HG03575 (cell line): ENCODE data around the gene GPRC5D.

Experiments
- ATAC-seq: cut with Tn5 transposase; IDR thresholded peaks from one replicate; pipeline ENCODE4 v1.9.1; 2021; ENCODE audit not compliant: unreplicated experiment, insufficient number of reproducible peaks, low FRiP score; ENCODE audit errors: extremely low read depth

The GPRC5D gene

DNA sequence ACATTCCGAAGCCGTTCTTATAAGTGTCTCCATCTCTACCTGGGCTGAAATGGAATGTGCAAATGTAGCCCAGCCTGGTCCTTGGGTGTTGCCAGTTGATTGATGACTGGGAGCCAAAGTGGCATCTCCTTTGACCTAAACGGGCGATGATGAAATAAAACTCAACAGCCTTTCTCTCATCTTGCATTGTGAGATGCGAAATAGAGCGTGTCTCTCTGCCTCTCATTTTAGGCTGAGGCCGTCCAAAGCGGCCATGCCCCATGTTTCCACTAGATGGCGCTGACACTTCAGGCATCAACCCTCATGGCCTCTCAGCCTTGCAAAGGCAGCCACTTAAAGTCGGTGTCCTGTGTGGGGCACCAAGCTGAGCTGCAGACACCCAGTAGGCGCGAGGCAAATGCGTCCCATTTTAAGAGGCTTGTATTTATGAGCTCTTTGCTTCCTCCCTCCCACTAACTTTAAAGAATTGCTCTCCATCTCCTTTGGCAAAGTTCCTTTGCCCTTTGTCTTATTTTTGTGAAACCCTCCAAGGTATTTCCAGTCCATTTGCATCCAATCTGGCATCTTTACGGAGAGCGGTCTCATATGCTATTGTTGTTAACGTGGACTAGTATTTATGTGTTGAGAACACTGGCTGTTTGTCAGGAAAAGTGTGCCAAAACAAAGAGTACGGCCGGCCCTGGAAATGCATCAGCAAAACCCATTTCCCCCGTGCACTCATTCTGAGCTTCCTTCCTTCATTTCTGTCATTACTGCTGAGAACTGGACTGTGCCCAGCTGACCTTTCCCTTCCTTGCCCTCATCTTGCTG, 35.6 kb downstream of the GPRC5D start:
- no peak for ATAC-seq

DNA sequence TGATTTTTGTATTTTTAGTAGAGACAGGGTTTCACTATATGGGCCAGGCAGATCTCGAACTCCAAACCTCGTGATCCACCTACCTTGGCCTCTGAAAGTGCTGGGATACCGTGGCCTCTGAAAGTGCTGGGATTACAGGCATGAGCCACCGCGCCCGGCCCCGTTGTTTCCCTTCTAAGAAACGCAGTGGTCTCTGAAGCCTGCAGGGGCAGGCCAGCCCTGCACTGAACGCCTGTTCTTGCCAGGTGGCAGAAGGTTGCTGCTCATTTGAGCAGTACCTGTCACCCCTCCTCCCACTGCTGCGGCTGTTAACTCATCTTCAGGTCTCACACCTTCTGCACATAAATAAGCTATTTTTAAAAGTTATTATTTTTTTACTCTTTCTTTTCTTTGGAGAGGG, 36.3 kb downstream of the GPRC5D start:
- no peak for ATAC-seq

DNA sequence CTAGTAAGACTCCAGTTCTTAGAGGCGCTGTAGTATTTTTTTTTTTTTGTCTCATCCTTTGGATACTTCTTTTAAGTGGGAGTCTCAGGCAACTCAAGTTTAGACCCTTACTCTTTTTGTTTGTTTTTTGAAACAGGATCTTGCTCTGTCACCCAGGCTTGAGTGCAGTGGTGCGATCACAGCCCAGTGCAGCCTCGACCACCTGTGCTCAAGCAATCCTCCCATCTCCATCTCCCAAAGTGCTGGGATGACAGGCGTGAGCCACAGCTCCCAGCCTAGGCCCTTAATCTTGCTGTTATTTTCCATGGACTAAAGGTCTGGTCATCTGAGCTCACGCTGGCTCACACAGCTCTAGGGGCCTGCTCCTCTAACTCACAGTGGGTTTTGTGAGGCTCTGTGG, 39.3 kb downstream of the GPRC5D start:
- no peak for ATAC-seq

DNA sequence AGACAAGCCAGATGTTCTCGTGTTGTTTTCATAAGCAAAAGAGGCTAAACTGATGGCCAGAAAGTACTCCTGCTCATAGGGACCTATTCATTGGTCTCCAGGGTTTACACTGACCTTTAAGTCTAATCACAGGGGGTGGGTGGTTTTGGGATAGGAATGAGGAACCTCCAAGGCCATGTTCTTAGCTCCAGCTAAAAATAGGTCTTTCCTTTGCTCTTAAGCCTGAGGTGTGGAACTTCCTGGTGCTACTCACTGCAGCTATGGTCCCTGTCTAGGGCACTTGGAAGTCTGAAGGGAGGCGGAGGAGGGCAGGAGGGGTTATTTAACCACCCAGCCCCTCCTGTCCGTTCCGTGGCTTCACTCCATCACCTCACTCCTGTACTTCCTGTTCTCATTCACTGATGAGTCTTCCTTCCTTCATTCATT, 42.0 kb downstream of the GPRC5D start:
- ATAC-seq, result no peak

DNA sequence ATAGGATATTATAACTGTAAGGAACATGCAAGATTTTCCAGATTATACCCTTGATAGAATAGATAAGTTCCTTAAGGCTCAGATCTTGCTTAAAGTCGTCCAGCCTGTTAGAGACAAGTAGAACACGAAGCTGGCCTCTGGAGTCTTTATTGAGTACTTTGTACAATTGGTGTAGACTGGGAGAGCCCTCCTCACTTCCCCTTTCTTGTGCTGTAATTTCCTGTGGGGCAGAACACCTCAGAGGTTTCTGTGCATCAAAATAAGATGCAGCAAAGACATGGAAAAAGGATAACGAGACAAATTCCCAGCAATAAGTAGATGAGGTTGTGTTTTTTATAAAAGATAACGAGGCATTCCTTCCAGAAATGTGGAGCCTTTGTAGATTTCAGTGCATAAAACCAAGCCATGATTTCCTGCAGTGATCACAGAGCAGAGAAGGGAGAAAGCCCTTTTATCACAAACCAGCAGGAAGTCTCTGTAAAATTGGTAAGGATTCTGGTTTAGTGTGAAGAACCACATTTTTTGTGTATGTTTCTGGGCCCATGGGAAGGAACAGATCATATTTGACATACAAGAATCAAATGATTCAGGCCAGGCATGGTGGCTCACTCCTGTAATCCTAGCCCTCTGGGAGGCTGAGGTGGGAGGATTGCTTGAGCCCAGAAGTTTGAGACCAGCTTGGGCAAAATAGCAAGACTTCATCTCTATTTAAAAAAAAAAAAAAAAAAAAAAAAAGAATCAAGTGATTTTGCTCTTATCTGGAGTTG, 42.6 kb downstream of the GPRC5D start:
- no peak for ATAC-seq

DNA sequence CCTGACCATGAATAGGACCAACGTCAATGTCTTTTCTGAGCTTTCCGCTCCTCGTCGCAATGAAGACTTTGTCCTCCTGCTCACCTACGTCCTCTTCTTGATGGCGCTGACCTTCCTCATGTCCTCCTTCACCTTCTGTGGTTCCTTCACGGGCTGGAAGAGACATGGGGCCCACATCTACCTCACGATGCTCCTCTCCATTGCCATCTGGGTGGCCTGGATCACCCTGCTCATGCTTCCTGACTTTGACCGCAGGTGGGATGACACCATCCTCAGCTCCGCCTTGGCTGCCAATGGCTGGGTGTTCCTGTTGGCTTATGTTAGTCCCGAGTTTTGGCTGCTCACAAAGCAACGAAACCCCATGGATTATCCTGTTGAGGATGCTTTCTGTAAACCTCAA, 43.3 kb downstream of the GPRC5D start:
- no peak for ATAC-seq

DNA sequence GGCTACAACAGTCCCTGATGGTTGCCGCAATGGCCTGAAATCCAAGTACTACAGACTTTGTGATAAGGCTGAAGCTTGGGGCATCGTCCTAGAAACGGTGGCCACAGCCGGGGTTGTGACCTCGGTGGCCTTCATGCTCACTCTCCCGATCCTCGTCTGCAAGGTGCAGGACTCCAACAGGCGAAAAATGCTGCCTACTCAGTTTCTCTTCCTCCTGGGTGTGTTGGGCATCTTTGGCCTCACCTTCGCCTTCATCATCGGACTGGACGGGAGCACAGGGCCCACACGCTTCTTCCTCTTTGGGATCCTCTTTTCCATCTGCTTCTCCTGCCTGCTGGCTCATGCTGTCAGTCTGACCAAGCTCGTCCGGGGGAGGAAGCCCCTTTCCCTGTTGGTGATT, 43.7 kb downstream of the GPRC5D start:
- ATAC-seq, result no peak

DNA sequence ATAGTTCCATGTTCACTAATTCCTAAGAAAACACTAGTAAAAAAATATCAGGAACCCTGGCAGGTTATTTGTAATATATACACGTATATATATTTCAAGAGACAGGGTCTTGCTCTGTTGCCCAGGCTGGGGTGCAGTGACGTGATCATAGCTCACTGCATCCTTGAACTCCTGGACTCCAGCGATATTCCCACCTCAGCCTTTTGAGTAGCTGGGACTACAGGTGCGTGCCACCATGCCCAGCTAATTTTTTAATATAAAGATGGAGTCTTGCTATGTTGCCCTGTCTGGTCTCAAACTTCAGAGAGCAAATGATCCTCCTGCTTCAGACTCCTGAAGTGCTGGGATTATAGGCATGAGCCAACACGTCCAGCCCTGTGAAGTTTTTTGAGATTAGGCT, 44.4 kb downstream of the GPRC5D start:
- no peak for ATAC-seq

DNA sequence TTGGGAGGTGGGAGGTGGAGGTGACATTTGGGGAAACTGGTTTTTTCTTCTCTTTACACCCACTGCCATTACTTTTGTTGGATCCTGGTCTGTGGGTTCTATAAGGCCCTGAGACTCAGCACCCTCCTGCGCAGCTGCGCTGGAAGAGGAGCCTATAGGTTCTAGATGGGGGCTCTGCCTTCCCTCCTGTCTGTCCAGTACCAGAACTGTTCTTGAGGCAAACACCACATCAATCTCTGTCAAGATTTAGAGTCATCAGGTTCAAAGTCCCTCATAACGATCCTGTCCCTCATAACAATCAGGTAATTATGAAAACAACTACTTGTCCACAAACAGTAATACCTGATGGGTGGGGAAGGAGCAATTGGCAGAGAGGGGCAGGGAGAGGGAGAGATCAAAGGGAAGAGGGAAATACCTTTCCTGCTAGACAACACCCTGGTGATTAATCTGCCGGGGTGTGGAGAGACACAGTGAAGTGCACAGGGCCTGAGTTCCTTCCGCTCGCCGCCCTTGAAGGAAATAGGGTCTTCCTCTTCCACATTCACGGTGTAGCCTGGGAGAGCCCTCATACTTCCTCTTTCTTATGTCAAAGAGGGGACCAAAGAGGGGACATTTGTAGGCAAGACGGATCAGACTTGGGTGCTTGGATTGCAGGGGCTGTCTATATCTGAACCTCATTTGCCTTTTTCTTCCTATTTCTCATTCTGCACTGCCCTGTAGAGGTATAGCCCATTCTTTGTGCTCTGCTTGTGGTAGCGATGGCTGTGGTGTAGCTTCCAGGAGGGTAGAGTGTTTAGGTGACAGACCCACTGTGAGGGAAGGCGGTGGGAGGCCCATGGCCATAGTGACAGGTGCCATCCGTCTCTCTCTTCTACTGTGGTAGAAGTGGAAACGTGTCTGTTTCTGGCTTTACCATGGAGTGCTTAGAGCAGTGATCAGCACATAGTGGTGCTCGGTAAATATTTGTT, 48.0 kb downstream of the GPRC5D start:
- ATAC-seq, result no peak

DNA sequence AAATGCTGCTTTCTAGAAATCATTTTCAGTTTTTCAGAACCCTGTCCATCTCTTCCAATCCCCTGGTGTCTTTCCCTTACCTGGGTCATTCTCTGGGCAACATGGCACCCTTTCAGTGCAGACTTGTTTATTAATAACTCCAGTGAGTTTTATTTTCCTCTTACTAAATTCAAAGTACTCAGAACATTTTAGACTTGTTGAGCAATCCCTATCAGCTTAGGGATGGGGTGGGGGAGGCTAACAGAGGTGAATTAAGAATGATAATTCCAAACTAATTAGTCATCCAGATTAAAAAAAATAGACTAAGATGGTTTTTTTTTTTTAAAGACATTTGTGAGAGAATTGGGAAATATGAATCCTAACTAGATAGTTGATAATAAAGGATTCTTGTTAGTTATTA, 49.9 kb downstream of the GPRC5D start:
- no peak for ATAC-seq

DNA sequence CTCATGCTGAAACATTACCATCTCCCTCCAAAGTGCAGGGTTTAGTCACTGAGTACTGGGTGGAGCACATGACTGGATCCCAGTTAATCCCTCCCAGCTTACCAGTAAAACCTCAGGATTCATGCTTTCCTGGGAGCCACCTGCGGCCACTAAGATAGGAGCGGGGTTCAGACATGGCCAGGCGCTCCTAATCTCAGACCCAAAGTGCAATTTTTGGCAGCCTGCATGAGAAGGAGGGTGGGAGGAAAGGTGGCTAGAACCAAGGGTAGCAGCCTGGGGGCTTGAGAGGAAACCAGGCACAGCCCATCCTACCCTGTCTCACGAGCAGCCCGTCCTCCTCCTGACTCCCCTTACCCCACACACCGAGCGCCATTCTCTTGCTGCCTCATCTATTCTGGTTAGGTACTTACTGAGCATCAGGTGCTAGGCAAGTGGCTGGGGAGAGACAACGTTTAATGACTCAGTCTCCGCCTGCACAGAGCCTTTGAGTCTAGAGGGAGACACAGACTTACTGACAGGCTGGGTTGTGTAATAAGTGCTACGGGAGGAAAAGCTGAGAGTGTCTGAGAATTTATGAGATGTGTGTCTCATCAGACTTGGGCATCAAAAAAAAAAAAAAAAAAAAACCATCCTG, 50.7 kb downstream of the GPRC5D start:
- no peak for ATAC-seq

DNA sequence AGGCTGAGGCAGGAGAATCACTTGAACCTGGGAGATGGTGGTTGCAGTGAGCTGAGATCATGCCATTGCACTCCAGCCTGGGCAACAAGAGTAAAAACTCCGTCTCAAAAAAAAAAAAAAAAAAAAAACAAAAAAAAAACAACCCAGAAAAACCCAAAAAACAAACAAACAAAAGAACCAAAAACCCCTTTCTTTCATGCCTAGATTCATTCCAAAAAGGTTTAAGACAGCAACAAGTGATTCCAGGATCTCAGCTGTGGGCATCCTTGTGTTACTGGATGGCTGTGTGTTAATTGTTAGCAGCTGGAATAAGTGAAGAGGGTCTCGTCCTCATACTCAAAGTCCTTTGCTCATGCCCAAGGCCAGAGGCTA, 51.2 kb downstream of the GPRC5D start:
- ATAC-seq, result no peak

DNA sequence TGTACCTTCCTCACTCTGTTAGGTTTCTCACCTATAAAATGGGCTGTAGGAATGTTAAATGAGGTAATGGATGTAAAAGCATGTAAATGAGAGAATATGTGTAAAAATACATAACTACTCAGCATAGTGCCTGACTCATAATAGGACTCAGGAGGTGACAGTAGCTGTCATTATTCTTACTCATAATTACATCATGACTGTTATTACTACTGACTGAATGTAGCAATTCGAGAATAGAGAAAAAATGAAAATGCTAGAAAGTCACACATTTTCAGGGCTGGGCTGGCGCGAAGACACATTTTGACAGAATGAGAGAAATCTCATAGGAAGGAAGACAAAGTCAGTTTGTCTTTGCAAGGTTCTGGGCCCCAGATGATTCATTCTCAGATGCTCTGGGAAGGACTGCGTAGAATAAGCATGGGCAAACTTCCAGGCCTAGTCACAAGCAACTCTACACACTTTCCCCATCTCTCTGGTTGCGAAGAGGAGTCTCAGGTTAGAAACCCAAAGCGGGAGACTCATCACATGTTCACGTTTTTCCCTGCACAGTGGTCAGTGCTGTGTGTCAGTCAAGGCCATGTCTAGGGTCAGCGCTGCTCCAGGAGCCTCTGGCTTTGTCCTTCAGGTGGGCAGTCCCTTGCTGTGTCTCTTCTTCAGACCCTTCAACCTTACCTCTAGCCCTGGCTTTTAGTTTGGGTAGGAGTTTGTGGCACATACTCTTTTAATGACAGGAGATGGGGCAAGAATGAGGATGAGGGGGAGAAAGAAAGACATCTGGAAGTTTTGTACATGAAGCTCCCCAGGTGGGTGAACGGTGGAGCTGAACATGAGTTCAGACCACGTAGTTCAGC, 52.2 kb downstream of the GPRC5D start:
- peak; percentile 72 for ATAC-seq

DNA sequence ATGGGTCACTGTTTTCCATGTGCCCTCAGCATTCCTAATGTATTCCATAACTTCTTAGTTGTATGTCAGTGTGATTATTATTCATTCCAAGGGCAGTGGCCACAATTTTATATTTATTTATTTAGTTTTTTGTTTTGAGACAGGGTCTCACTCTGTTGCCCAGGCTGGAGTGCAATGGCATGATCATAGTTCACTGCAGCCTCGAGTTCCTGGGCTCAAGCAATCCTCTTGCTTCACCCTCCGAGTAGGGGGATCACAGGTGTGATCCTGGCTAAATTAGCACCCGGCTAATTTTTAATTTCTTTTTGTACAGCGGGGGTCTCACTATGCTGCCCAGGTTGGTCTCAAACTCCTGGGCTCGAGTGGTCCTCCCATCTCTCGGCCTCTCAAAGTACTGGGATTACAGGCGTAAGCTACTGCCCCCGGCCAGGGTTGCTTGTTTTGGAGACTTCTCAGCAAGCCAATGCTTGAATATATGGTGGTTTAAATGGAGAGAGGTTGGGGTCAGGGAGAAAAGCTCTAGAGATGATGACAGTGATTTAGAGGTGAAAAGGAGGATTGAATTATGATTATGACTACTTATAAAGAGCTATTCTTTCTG, 53.0 kb downstream of the GPRC5D start:
- no peak for ATAC-seq

DNA sequence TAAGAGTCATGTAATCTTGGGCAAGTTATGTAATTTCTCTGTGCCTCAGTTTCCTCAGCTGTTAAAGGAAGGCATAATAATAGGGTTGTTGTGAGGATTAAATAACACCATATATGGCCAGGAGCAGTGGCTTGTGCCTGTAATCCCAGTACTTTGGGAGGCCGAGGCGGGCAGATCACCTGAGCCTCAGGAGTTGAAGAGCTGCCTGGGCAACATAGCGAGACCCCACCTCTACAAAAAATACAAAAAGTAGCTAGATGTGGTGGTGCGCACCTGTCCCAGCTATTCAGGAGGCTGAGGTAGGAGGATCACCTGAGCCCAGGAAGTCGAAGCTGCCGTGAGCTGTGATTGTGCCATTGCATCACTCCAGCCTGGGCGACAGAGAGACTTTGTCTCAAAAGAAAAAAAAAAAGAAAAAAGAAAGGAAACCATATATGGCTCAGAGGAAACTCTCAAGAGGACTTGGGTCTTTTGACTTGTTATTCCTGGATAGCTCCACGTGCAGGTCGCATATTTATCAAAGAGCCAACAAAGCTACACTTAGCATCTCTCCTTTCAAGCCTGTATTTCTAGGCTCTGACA, 53.7 kb downstream of the GPRC5D start:
- ATAC-seq, result no peak

DNA sequence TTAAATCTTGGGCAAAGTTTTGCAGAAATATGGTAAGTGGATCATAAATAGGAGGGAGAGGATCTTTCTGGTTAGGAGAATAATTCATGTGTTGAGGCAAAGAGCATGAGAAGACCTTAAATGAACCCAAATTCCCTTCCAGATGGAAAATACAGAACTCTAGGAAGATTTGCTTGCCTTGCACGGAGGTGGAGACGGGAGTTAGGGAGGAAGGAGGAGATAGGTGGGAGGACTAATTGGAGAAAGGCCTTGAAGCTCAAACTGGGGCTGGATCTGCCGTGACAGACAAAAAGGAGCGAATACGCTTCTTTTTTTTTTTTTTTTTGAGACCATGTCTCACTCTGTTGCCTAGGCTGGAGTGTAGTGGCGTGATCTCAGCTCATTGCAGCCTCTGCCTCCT, 54.7 kb downstream of the GPRC5D start:
- no peak for ATAC-seq

DNA sequence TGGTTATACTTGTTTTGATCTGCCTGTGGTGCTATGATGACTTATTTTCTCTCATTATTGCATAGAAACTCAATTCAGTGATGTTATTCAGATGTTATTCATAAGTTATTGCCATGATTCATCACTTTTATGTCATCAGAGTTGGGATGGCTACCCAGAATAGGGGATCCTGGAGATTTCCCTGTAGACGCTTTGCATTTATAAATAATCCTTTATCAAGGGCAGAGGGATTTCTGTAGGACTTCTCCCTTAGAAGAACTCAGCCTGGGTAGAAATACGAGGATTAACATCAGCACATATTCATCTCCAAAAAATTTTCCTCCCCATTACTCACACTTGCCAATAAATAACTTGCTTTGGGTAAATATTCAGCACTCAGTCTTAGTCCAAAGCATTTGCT, 55.7 kb downstream of the GPRC5D start:
- ATAC-seq, result no peak
